Suprapubic skin (tissue), 3 donors: Measurements from ENCODE around the gene FSIP1.

Source experiments
- CTCF ChIP-seq, 2 donors: fragments of 200-600 bp in 1 of 2; fragments of 450-650 bp in 1 of 2; sonication (generic) in 1 of 2; IDR thresholded peaks; one replicate each; pipeline ENCODE4 v1.5.1; 2016 to 2019; ENCODE audit warnings: antibody characterized with exemption in 2 of 2, mild to moderate bottlenecking in 1 of 2, moderate library complexity in 1 of 2
- POLR2A ChIP-seq, 2 donors: fragments of 450-650 bp; IDR thresholded peaks; one replicate each; pipeline ENCODE4 v1.6.1; 2017; ENCODE audit warnings: antibody characterized with exemption in 2 of 2, mild to moderate bottlenecking in 2 of 2, moderate library complexity in 2 of 2

GRCh38 chr15:39777496-39777895 lies 5.1 kb downstream of the FSIP1 start:
- TF ChIP-seq CTCF (IDR thresholded peaks at IDR 0.05): no peak
- no peak for TF ChIP-seq POLR2A (IDR thresholded peaks at IDR 0.05)
